Measurements from ENCODE around the gene NPHP3. TPM values are rescaled to one million over a fixed set of nuclear protein-coding genes. Genes with fewer than 3 reads are reported as not detected.

NPHP3 gene
- total RNA-seq, 2 experiments from 2014 or later = 14.3 to 14.4 TPM

- CTCF ChIA-PET = interaction anchor here (1.0 kb wide), 1 partner anchor 8 kb away, joined by 6 read pairs; no protein-coding TSS in a partner anchor
- no peak overlapping the region for H3K27ac Mint-ChIP-seq
- peaks cover 31% of the 10 kb centered on the region for H3K36me3 Mint-ChIP-seq (ENCODE audit: low read depth)
- no peak overlapping the region for H3K4me3 Mint-ChIP-seq
- POLR2A ChIA-PET = no interaction called here
- no peaks in the 10 kb centered on the region for H3K9me3 Mint-ChIP-seq
- H3K4me1 Mint-ChIP-seq = no peaks in the 10 kb centered on the region
- no peak for DNase-seq
- H3K27me3 Mint-ChIP-seq = no peaks in the 10 kb centered on the region
These were observed 46.8 kb downstream of the NPHP3 start for GRCh38 chr3:132675408-132675807.

- Mint-ChIP-seq H3K36me3 (ENCODE audit: low read depth) (peaks cover 27% of the 10 kb centered on the region), H3K27ac (no peak overlapping the region), H3K9me3 (no peaks in the 10 kb centered on the region), H3K4me1 (peaks cover 18% of the 10 kb centered on the region), H3K27me3 (no peaks in the 10 kb centered on the region), H3K4me3 (no peak overlapping the region)
- ChIA-PET CTCF (no interaction called here), POLR2A (no interaction called here)
- no peak for DNase-seq
These were observed 52.9 kb downstream of the NPHP3 start for GRCh38 chr3:132669256-132669777.

DNA sequence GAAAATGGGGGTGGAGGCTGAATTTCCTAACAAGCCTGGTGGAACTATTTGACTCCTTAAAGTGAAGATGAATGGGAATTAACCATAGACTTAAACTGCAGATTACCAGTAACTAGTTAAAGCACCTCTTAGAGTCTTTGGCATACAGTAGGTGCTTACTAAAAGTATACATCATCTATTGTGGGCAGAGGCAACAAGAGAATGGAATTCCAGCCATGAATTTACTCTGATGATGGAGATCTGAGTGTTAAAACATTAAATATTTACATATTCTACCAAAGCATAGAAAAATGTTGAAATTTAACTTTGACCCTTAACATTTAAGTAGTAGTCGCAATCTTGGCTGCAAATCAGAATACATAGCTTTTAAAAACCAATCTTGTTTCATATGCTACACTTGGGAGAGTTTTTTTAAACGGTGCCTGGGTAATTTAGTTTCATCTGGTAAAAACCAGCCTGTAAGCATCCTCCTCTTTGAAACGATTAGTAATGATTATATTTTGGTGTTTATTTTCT lies 56.9 kb downstream of the NPHP3 start:
- POLR2A ChIA-PET = no interaction called here
- CTCF ChIA-PET = interaction anchor here (2.3 kb wide), 1 partner anchor 16 kb away, joined by 5 read pairs; no protein-coding TSS in a partner anchor
- Mint-ChIP-seq H3K27ac (no peak overlapping the region), H3K4me1 (peaks cover 45% of the 10 kb centered on the region), H3K9me3 (no peaks in the 10 kb centered on the region), H3K36me3 (ENCODE audit: low read depth) (peaks cover 27% of the 10 kb centered on the region), H3K27me3 (no peaks in the 10 kb centered on the region), H3K4me3 (no peak overlapping the region)
- no peak for DNase-seq

DNA sequence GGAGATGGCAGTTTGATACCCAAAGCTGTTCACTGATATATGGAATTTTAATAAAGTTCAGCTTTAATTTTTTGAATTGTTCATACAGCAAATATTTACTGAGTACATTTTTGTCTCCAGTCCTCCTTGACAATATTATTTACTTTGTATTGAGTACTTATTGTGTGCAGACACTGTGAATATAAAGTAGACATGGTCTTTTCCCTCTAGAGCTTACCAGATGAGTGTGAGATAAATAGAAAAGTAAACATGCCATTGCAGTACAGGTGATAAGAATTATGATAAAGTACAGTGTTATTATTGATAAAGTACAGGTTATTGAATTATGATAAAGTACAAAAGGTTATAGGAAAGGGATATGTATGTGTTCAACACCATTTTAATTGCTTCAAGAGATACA lies 60.0 kb downstream of the NPHP3 start:
- peak overlapping the region; percentile 92 for H3K4me3 Mint-ChIP-seq
- H3K27ac Mint-ChIP-seq = no peak overlapping the region
- ChIA-PET POLR2A (no interaction called here), CTCF (no interaction called here)
- H3K4me1 Mint-ChIP-seq = peaks cover 51% of the 10 kb centered on the region
- H3K9me3 Mint-ChIP-seq = no peaks in the 10 kb centered on the region
- H3K36me3 Mint-ChIP-seq (ENCODE audit: low read depth) = peaks cover 19% of the 10 kb centered on the region
- no peaks in the 10 kb centered on the region for H3K27me3 Mint-ChIP-seq
- DNase-seq = no peak

- peaks cover 13% of the 10 kb centered on the region for H3K36me3 Mint-ChIP-seq (ENCODE audit: low read depth)
- peak overlapping the region; percentile 98 for H3K27ac Mint-ChIP-seq
- peaks cover 54% of the 10 kb centered on the region for H3K4me1 Mint-ChIP-seq
- no peaks in the 10 kb centered on the region for H3K9me3 Mint-ChIP-seq
- ChIA-PET POLR2A (interaction anchor here (0.6 kb wide), 1 partner anchor 10 kb away, joined by 3 read pairs; no protein-coding TSS in a partner anchor), CTCF (interaction anchor here (1.2 to 1.4 kb wide), 3 partner anchors 11 to 128 kb away, joined by 3 read pairs; no protein-coding TSS in a partner anchor)
- no peak for DNase-seq
- no peaks in the 10 kb centered on the region for H3K27me3 Mint-ChIP-seq
- peak overlapping the region; percentile 92 for H3K4me3 Mint-ChIP-seq
These were observed 61.1 kb downstream of the NPHP3 start for GRCh38 chr3:132661101-132661500.

DNA sequence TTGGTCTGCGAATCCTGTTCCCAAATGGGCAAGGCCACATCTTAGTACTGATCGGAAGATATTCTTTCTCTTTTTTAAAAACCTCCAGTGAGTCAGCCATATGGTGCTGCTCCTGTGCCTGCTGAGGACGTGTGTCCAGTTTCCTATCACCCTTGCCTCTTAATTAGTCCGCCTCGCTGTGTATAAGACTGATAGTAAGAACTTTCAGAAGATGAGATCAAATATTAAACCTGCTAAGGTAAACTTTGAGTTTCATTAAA lies 61.5 kb downstream of the NPHP3 start:
- CTCF ChIA-PET = interaction anchor here (1.2 to 1.4 kb wide), 3 partner anchors 12 to 128 kb away, joined by 3 read pairs; no protein-coding TSS in a partner anchor
- Mint-ChIP-seq H3K9me3 (no peaks in the 10 kb centered on the region), H3K36me3 (ENCODE audit: low read depth) (peaks cover 11% of the 10 kb centered on the region), H3K27me3 (no peaks in the 10 kb centered on the region), H3K4me3 (peak overlapping the region; percentile 92), H3K4me1 (peaks cover 54% of the 10 kb centered on the region), H3K27ac (peak overlapping the region; percentile 98)
- DNase-seq = no peak
- POLR2A ChIA-PET = interaction anchor here (0.6 kb wide), 1 partner anchor 10 kb away, joined by 3 read pairs; no protein-coding TSS in a partner anchor

- H3K4me1 Mint-ChIP-seq = peaks cover 54% of the 10 kb centered on the region
- peaks cover 11% of the 10 kb centered on the region for H3K36me3 Mint-ChIP-seq (ENCODE audit: low read depth)
- CTCF ChIA-PET = interaction anchor here (1.2 to 1.4 kb wide), 3 partner anchors 12 to 127 kb away, joined by 3 read pairs; no protein-coding TSS in a partner anchor
- no peaks in the 10 kb centered on the region for H3K27me3 Mint-ChIP-seq
- DNase-seq = peak; percentile 77
- peak within 1 kb of the TSS; percentile 92 for H3K4me3 Mint-ChIP-seq
- POLR2A ChIA-PET = interaction anchor here (0.6 kb wide), 1 partner anchor 11 kb away, joined by 3 read pairs; no protein-coding TSS in a partner anchor
- no peaks in the 10 kb centered on the region for H3K9me3 Mint-ChIP-seq
- peak within 1 kb of the TSS; percentile 98 for H3K27ac Mint-ChIP-seq
These were observed 62.0 kb downstream of the NPHP3 start, which contains the start of gene UBA5 for GRCh38 chr3:132660052-132660810. Gene UBA5 (plus strand): TSS chr3:132660329. CDS start chr3:132660538, 209 bp downstream.

DNA sequence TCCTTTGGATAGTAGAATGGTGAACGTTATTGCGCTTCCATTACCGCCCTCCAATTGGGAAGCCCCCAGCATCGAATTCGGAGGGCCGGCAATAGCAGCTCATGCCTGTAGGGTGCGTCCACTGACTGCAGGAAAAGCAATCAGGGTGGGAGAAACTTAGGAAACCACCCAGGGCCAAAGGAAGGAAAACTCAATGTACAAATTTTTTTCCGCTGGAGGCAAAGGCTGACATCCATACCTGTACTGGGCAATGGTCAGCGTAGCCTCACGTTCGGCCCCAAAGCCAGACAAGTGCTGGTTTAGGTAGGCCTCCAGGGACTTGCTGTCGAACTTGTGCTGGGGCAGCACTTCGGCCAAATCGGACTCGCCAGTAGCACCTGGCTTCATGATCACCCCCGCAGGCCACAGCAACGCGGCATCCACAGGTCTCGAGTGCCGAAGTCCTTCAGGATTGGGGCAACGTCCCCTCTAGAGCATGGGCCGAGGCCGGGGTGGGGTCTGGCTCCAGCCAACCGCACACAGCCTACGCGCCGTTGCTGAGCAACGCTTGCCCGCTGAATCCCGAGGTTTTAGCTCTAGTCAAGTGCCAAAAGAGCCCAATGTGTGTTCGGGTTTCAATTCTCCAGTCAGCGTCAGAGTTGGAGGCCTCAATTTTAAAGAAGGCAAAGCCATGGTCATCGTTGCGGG lies 62.7 kb downstream of the NPHP3 start, which contains the start of gene ACAD11:
TSS of gene ACAD11 (minus strand) at position 445 of the 687 bp plus-strand sequence. CDS start at position 387, 58 bp downstream.
- peak within 1 kb of the TSS; percentile 92 for H3K4me3 Mint-ChIP-seq
- ChIA-PET POLR2A (no interaction called here), CTCF (interaction anchor here (1.1 to 1.4 kb wide), 3 partner anchors 13 to 141 kb away, joined by 3 read pairs; no protein-coding TSS in a partner anchor)
- H3K9me3 Mint-ChIP-seq = no peaks in the 10 kb centered on the region
- peak within 1 kb of the TSS; percentile 98 for H3K27ac Mint-ChIP-seq
- peaks cover 50% of the 10 kb centered on the region for H3K4me1 Mint-ChIP-seq
- H3K27me3 Mint-ChIP-seq = no peaks in the 10 kb centered on the region
- peak; percentile 21 for DNase-seq
- H3K36me3 Mint-ChIP-seq (ENCODE audit: low read depth) = peaks cover 7% of the 10 kb centered on the region

GRCh38 chr3:132659000-132659364 lies 63.2 kb downstream of the NPHP3 start:
- ChIA-PET CTCF (interaction anchor here (0.9 to 1.3 kb wide), 3 partner anchors 35 to 141 kb away, joined by 3 to 5 read pairs (median 3); no protein-coding TSS in a partner anchor), POLR2A (no interaction called here)
- Mint-ChIP-seq H3K36me3 (ENCODE audit: low read depth) (peaks cover 7% of the 10 kb centered on the region), H3K9me3 (no peaks in the 10 kb centered on the region), H3K4me3 (peak overlapping the region; percentile 92), H3K4me1 (peaks cover 46% of the 10 kb centered on the region), H3K27ac (peak overlapping the region; percentile 98), H3K27me3 (no peaks in the 10 kb centered on the region)
- no peak for DNase-seq

GRCh38 chr3:132657869-132658747 lies 64.1 kb downstream of the NPHP3 start:
- ChIA-PET CTCF (interaction anchor here (0.6 to 1.3 kb wide), 5 partner anchors 28 to 140 kb away, joined by 3 to 5 read pairs (median 3); no protein-coding TSS in a partner anchor), POLR2A (no interaction called here)
- peaks cover 38% of the 10 kb centered on the region for H3K4me1 Mint-ChIP-seq
- peaks cover 2% of the 10 kb centered on the region for H3K36me3 Mint-ChIP-seq (ENCODE audit: low read depth)
- no peaks in the 10 kb centered on the region for H3K27me3 Mint-ChIP-seq
- H3K9me3 Mint-ChIP-seq = no peaks in the 10 kb centered on the region
- DNase-seq = no peak
- no peak overlapping the region for H3K27ac Mint-ChIP-seq
- H3K4me3 Mint-ChIP-seq = peak overlapping the region; percentile 92

DNA sequence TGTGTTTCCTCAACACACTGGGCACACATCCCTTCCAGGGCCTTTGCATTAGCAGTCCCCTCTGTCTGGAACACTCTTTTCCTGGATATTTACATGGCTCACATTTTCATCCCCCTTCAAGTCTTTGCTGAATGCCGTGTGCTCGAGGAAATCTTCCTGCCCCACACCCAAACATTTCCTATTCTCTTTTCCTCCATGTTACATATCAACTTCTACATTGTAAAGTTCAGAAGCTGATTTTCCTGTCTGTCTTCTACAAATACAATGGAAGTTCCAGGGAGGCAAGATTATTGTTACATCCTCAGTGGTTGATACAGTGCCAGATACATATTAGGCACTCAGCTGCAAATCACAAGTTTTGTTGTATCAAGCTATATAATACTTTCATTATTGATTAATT lies 66.7 kb downstream of the NPHP3 start:
- POLR2A ChIA-PET = no interaction called here
- no peak for DNase-seq
- Mint-ChIP-seq H3K27ac (no peak overlapping the region), H3K4me3 (no peak overlapping the region), H3K36me3 (ENCODE audit: low read depth) (peaks cover 2% of the 10 kb centered on the region), H3K4me1 (peaks cover 20% of the 10 kb centered on the region), H3K27me3 (no peaks in the 10 kb centered on the region), H3K9me3 (no peaks in the 10 kb centered on the region)
- CTCF ChIA-PET = no interaction called here

GRCh38 chr3:132654721-132655120 lies 67.5 kb downstream of the NPHP3 start:
- Mint-ChIP-seq H3K4me1 (peaks cover 20% of the 10 kb centered on the region), H3K27ac (no peak overlapping the region), H3K9me3 (no peaks in the 10 kb centered on the region), H3K4me3 (no peak overlapping the region), H3K36me3 (ENCODE audit: low read depth) (no peaks in the 10 kb centered on the region), H3K27me3 (no peaks in the 10 kb centered on the region)
- DNase-seq = no peak
- ChIA-PET POLR2A (no interaction called here), CTCF (no interaction called here)
